PFSK-1 (cell line): ENCODE measurements around the gene C10orf53.

Source experiments
- POLR2AphosphoS5 ChIP-seq: IDR thresholded peaks from 2 replicates; pipeline ENCODE4 v1.6.1; 2012; ENCODE audit warnings: low read depth, mild to moderate bottlenecking, control low read depth, low read length, moderate library complexity
- REST ChIP-seq, 2 experiments: IDR thresholded peaks; 2 replicates each; pipeline versions ENCODE4 v1.6.1 to v1.8.0; 2011 to 2012; ENCODE audit warnings: low read depth in 2 of 2, low read length in 2 of 2, control low read depth in 1 of 2, inconsistent platforms in 1 of 2, mild to moderate bottlenecking in 1 of 2, moderate library complexity in 1 of 2; ENCODE audit not compliant: insufficient read depth in 1 of 2
- SIN3A ChIP-seq: IDR thresholded peaks from 2 replicates; pipeline ENCODE4 v1.6.1; 2012; ENCODE audit warnings: mild to moderate bottlenecking, low read length, moderate library complexity, borderline replicate concordance; ENCODE audit not compliant: insufficient read depth
- TAF1 ChIP-seq: IDR thresholded peaks from 2 replicates; pipeline ENCODE4 v1.6.1; 2012; ENCODE audit warnings: low read length, control low read depth, borderline replicate concordance; ENCODE audit not compliant: insufficient read depth

- TF ChIP-seq REST (IDR thresholded peaks at IDR 0.05; ENCODE audit: insufficient read depth in 1 of 2, low read depth in 2 of 2, low read length in 2 of 2) = no peak
- no peak for TF ChIP-seq TAF1
- TF ChIP-seq SIN3A = no peak
- TF ChIP-seq POLR2AphosphoS5 = no peak
Observed at GRCh38 chr10:49651917-49652316, 27.5 kb upstream of the C10orf53 start.
